ENCODE results near the gene CXorf38.
A peak's percentile ranks its signal among the peaks of the same experiment; 100 is the strongest.
"Not testable (repeated sequence)": the region's sequence is repeated elsewhere in the genome, so short reads cannot be mapped to it uniquely, and the experiment has no call there.

Gene CXorf38

DNA sequence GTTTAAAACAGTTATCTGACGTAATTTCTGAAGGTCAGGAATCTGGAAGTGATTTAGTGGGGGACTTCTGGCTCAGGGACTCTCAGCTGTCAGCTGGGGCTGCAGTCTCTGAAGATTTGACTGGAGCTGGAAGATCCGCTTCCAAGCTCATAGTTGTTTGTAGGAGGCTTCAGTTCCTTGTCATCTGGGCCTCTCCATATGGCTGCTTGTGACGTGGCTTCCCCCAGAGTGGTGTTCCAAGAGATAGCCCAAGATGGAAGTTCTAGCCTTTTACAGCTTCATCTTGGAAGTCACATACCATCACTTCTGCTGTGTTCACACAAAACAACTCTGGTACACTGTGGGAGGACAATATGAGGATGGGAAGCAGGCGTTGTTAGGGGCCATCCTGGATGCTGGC, 22.1 kb downstream of the CXorf38 start:
- no peak for DNase-seq

DNA sequence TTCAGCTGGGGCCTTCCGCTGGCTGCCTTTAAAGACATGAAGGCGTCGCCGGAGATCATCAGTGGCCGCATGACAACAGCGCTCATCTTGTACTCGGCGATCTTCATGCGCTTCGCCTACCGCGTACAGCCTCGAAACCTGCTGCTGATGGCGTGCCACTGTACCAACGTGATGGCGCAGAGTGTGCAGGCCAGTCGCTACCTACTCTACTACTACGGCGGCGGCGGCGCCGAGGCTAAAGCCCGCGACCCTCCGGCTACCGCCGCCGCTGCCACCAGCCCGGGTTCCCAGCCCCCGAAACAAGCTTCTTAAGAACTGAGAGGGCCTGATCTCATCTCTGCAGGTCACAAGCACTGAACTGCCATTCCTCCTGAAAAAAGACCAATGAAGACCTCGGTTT, 23.7 kb downstream of the CXorf38 start:
- DNase-seq = no peak

DNA sequence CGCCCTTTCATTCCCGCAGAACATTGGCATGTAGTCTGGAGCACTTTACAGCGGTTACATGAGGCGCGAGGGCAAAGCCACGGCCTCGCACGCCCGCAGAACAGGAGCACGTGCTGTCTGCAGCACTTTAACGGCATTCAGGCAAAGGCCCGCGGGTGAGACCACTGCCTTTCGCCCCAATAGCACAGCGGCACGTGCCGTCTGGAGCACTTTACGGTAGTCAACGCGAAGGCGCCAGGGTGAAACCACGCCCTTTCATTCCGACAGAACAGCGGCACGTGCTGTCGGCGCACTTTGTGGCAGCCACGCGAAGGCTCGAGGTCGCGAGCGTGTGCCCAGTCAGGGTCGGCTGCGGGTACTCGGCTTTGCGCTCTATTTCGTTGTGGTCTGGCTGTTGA, 24.2 kb downstream of the CXorf38 start, which contains the start of gene MPC1L:
Gene MPC1L, plus strand, starts transcription at position 290 of the 398 bp plus-strand sequence. CDS start 138 bp downstream, outside the sequence.
- no peak for DNase-seq

DNA sequence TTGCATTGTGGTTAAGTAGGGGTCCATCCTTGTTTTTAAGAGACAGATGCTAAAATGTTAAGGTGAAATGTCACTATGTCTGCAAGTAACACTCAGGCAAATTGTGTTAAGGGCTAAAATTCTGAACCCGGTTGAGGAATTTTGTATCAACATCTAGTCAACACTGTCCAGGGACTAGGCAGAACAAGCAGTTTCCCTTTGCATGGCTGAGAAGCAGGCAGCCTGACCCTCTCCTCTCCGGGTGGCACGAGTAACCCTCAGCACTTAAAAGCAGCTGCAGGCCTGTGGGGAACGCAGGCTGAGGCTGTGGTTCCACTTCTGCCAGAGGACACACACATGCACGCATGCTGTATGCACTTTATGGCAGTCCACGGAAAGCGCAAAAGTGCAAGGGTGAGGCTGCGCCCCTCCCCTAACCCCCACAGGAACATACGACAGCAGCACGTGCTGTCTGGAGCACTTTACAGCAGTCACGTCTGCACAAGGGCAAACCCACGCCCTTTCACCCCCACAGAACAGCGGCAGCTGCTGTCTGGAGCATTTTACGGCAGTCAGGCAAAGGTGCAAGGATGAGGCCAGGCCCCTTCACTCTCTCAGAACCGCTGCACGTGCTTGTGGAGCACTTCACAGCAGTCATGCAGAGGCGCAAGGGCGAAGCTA, 24.8 kb downstream of the CXorf38 start:
- no peak for DNase-seq

DNA sequence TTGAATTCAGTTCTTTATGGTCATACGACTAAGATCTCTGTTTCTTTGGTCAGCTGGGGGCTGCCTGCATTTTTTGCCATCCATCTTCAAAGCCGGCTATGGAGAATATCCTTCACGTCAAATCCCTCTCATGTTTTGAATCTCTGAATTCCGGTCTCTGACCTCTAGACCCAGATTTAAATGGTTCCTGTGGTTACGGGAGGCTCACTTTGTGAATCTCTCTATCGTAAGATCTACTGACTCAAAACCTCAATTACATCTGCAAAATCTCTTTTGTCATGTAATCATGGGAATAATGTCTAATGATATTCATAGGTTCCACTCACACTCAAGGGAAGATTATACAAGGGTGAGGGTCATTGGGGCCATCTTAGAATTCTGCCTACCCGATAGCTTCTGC, 29.8 kb downstream of the CXorf38 start:
- DNase-seq = no peak

DNA sequence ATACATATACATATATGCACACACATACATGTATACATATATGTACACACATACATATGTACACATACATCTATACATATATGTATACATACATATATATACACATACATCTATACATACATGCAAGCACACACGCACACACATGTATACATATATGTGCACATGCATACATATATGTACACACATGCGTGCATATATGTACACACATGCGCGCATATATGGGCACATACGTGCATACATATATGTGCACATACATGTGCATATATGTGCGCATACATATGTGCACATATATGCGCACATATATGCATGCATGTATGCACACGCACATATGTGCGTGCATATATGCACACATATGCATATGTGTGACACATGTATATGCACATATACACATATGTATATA, 31.4 kb downstream of the CXorf38 start:
- DNase-seq = no peak

DNA sequence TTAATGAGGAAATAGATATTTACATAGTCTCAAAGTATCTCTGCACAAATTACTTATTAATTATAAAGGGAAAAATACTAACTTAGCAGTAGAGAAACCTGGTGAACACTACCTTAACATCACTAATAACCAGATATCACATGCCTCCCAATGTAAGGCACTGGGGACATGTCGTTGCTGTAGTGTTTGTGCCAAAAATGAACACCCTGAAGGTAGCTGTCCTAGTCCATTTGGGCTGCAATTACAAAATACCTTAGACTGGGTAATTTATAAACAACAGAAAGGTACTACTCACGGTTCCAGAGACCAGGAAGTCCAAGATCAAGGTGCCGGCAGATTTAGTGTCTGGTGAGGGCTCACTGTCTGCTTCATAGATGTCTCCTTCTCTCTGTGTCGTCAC, 34.9 kb downstream of the CXorf38 start:
- no peak for DNase-seq

DNA sequence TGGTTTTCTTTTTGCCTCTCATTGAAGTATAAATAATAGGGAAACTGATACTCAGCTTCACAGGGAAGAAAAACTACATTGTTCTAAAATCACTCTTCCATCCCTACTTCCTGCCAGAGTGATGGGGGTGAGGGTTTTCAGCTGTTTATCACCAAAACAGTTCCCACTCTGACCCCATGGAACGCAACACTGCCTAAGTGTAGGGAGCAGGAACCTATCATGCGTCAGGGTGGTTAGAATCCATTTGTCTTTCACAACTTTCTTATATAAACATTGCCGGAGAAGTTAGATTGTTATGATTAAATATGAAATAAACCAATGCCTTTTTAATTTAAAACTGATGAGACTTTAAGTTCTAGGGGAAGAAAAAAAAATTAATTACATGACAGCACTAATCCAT, 40.0 kb downstream of the CXorf38 start:
- DNase-seq = no peak

DNA sequence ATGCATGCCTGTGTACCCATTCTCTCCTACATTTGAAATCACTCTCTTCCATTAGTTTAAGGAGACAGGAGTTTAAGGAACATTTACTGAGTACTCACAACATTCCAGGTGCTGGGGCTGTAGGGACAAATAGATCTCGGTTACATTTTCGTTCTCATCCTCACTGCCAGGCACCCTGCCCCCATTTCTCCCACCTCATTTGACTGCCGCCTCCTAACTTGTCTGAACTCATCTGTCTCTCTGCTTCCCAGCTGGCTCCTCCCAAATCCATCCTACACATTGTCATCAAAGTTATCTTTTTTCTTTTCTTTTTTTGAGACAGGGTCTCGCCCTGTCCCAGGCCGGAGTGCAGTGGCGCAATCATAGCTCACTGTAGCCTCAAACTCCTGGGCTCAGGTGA, 43.9 kb downstream of the CXorf38 start:
- no peak for DNase-seq

DNA sequence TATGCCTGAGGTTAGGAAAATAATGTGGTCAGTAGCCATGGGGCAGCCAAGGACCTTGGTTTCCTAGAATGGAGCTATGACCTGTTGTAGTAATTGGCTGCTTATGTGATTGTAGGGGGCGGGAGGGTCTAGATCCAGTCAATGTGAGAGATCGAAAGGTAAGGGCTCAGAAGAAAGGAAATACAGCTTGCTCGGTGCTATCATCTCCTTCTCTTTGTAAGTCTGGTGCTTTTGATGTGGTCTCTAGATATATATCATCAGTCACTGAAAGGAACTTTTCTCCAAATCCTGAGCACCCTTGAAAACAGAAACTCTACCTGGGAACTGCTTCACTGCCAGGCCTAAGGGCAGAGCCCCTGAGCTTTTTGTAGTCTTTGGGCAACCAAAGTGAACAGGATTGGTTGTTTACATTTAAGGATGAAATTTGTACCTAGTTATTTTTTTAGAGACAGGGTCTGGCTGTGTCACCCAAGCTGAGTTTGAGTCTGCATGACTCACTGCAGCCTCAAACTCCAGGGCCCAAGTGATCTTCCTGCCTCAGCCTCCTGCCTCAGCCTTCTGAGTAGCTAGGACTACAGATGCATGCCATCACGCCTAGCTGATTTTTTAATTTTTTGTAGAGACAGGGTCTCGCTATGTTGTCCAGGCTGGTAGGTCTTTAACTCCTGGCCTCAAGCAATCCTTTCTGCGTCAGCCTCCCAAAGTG, 57.6 kb downstream of the CXorf38 start:
- not testable (repeated sequence) for DNase-seq

DNA sequence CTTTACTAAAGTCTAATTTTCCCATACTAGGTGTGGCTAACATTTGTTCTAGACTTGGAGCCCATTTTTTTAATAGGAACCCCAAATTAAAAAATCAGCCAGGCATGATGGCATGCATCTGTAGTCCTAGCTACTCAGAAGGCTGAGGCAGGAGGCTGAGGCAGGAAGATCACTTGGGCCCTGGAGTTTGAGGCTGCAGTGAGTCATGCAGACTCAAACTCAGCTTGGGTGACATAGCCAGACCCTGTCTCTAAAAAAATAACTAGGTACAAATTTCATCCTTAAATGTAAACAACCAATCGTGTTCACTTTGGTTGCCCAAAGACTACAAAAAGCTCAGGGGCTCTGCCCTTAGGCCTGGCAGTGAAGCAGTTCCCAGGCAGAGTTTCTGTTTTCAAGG, 59.7 kb downstream of the CXorf38 start:
- DNase-seq = not testable (repeated sequence)

DNA sequence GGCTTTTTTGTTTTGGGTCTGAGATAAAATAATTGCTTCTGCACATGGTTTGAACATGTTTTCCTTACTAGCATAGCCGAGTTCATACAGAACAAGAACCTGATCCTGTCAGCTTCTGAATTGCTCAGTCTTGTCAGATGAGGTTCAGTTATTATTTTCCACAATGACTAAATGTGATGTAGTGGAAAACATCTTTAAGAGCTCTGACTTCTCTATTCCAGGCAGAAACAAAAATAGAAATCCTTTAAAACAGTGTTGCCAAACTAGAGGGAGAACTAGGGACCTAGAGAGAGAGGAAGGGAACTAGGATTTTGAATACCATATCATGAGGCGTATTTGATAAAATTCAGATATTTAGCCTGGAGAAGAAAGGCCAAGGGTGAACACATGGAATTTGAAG, 64.5 kb downstream of the CXorf38 start:
- DNase-seq = no peak

DNA sequence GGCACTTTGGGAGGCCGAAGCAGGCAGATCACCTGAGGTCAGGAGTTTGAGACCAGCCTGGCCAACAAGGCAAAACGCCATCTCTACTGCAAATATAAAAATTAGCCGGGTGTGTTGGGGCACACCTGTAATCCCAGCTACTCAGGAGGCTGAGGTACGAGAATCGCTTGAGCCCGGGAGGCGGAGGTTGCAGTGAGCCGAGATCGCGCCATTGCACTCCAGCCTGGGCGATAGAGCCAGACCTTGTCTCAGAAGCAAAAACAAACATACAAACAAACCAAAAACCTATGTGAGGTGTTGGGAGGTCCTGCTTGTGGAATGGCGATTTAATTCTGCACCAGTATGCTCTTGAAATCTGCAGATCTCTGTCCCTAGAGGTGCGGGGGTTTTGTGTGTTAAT, 65.2 kb downstream of the CXorf38 start:
- not testable (repeated sequence) for DNase-seq

DNA sequence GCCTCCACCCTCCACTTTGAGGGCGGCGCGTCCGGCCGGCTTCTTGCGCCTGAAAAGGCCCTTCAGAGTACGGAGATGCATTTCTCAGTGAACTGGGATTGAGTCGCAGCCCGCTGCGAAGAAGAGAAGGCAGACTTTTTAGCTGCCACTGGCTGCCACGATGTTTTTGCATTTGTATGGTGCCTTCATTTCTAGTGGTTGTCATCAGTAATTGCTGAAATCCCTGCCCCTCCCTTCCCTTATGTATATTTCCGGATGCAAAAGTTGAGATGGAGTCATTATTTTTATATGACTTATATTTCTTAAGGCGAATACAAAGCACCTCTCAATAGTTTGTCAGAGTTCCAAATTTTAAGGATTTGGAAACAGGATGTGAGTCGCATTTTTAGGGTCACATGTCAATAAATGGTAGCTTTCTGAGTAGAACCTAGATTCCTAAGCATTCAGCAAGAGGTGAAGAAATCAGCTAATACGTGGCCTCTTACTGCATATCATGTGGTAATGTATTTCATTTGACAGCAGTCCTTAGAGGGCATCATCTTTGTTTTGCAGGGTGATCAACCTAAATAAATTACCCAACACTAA, 65.9 kb downstream of the CXorf38 start:
- no peak for DNase-seq

DNA sequence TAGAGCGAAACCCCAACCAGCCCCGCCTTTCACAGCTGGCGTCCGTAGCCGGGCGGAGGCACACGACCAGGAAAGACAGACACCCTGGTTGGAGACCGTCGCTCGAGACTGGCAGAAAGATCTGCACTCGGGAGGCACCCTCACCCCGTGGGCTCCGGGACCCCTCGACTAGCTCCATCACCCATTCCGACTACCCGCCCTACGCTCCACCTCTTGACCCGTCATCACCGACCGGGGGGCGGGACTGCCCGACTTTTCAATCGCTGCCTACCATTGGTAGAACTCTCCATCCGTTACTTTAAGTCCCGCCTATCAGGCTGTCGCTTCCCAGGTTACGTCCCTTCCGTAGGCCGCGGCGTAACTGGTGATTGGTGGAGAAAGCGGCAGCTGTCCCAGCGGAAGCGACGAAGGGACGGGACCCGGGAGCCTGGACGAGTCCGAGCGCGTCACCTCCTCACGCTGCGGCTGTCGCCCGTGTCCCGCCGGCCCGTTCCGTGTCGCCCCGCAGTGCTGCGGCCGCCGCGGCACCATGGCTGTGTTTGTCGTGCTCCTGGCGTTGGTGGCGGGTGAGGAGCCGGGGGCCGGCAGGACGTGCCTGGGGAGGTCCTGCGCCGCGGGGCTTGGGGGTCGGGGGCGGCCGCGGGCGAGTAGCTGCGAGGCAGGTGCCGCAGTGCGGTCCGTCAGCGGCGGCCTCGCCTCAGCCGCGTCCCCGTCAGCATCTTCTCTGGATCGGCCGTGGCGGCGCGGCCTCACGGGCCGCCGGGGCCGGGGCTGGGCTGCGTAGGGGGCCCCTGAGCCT, 66.6 kb downstream of the CXorf38 start, which contains the start of gene ATP6AP2:
Gene ATP6AP2, plus strand, starts transcription at position 434 of the 799 bp plus-strand sequence. Its CDS starts 96 bp downstream, at position 530.
- DNase-seq = peak; percentile 89

DNA sequence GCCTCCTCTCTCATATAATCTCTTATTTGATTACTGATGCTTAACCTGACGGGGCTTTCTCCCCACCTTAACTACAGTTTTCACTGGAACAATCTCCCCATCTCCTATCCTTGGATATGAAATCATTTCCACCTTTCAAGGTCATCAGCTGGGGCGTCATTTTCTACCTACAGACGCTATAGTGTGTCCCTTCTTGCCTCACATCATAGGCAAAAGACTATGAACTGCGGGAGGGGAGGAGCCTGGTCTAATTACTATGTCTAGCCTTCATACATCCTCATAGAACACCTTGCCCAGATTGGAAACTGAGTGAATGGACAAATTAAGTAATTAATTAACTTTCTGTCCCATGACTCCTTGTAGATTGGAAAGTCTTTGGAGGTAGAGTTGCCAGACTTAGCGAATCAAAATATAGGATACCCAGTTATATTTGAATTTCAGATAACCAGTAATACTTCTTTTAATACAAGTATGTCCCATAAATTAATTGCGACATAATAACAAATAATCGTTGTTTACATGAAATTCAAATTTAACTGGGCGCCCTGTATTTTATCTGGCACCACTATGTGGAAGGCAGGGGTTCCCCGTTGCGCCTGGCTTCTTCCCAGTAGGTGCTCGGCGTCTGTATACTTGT, 67.3 kb downstream of the CXorf38 start:
- DNase-seq = no peak

DNA sequence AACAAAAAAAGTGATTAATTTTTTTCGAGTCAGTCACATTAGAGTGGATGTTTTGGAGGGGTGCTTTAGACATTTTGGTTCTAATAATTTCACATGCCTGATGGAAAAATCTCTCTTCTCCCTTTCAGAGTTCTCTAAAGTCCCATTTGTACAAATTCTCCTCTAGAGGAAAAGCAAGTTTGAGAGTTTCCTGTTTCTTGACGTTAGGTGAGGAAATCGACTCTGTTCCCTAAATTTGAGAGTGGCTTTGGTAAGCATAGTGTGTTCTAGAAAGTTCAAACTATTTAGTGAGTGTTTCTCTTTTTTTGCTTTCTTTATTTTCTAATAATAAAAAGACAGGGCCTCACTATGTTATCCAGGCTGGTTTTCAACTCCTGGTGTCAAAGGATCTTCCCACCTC, 68.2 kb downstream of the CXorf38 start:
- DNase-seq = no peak

DNA sequence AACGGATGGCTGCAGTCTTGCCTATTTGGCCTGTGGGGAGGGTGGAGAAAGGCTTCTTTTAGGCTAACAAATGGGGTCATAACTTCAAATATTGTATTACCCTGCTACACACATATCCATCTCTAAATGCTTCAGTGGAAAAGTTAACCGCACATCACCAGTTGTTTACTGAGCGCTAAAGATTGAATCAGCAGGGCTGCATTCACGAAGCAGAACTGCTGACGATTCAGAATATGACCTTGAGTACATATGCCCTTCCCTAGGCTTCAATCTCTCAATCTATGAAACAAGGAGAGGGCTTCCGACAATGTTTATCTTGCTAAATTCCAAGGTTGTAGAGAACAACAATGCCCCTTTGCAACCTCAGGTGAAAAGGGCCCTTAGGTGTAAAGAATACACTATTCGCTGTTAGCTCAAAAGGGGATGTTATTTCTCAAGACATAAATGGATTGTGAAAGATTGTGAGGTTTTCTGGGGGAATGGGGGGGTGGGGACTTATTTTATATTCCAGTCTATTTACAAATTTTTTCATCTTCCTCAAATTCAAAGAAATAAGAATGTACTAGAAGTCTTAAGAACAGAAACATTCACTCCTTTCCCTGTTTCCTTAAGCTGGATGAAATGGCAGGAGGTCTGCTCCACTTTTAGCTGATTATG, 69.2 kb downstream of the CXorf38 start:
- no peak for DNase-seq
